Measurements from ENCODE around the gene P2RX6. TPM values are rescaled to one million over a fixed set of nuclear protein-coding genes. Genes with fewer than 3 reads are reported as not detected.

P2RX6 gene
- total RNA-seq, 1 donor from 2014 or later = 4.5 TPM

GRCh38 chr22:21010426-21011113, 4.4 kb upstream of the P2RX6 start:
- no peak for TF ChIP-seq CTCF (conservative IDR thresholded peaks at IDR 0.05)
- Mint-ChIP-seq H3K4me1 (peaks cover 25% of the 10 kb centered on the region), H3K27me3 (ENCODE audit: low read depth) (no peaks in the 10 kb centered on the region), H3K27ac (ENCODE audit: unreplicated experiment) (no peak overlapping the region), H3K9me3 (no peaks in the 10 kb centered on the region), H3K4me3 (peak overlapping the region; percentile 48), H3K36me3 (ENCODE audit: low read depth) (no peaks in the 10 kb centered on the region)
- DNase-seq (ENCODE audit: low read depth, low spot score) = no peak

GRCh38 chr22:21012446-21013407, 2.2 kb upstream of the P2RX6 start:
- Mint-ChIP-seq H3K4me3 (peak overlapping the region; percentile 90), H3K27me3 (ENCODE audit: low read depth) (no peaks in the 10 kb centered on the region), H3K9me3 (no peaks in the 10 kb centered on the region), H3K27ac (ENCODE audit: unreplicated experiment) (no peak overlapping the region), H3K4me1 (peaks cover 41% of the 10 kb centered on the region), H3K36me3 (ENCODE audit: low read depth) (no peaks in the 10 kb centered on the region)
- DNase-seq (ENCODE audit: low read depth, low spot score) = no peak
- no peak for TF ChIP-seq CTCF (conservative IDR thresholded peaks at IDR 0.05)

GRCh38 chr22:21013657-21014201, 1.2 kb upstream of the P2RX6 start:
- peak overlapping the region; percentile 90 for H3K4me3 Mint-ChIP-seq

GRCh38 chr22:21014202-21014725, 701 bp upstream of the P2RX6 start:
- Mint-ChIP-seq H3K4me3 (peak overlapping the region; percentile 90), H3K9me3 (no peaks in the 10 kb centered on the region), H3K4me1 (peaks cover 45% of the 10 kb centered on the region), H3K27ac (ENCODE audit: unreplicated experiment) (peak overlapping the region; percentile 93), H3K36me3 (ENCODE audit: low read depth) (no peaks in the 10 kb centered on the region), H3K27me3 (ENCODE audit: low read depth) (no peaks in the 10 kb centered on the region)
- DNase-seq (ENCODE audit: low read depth, low spot score) = peak; percentile 94
- TF ChIP-seq CTCF (conservative IDR thresholded peaks at IDR 0.05) = no peak

More at GRCh38 chr22:21013657-21014201, 1.2 kb upstream of the P2RX6 start:
- Mint-ChIP-seq H3K36me3 (ENCODE audit: low read depth) (no peaks in the 10 kb centered on the region), H3K27ac (ENCODE audit: unreplicated experiment) (peak overlapping the region; percentile 74), H3K4me1 (peaks cover 41% of the 10 kb centered on the region), H3K9me3 (no peaks in the 10 kb centered on the region), H3K27me3 (ENCODE audit: low read depth) (no peaks in the 10 kb centered on the region)
- DNase-seq (ENCODE audit: low read depth, low spot score) = no peak
- TF ChIP-seq CTCF (conservative IDR thresholded peaks at IDR 0.05) = no peak

GRCh38 chr22:21015466-21016006, 571 bp downstream of the P2RX6 start:
- DNase-seq (ENCODE audit: low read depth, low spot score) = no peak
- H3K36me3 Mint-ChIP-seq (ENCODE audit: low read depth) = no peaks in the 10 kb centered on the region
- no peak for TF ChIP-seq CTCF (conservative IDR thresholded peaks at IDR 0.05)
- peak overlapping the region; percentile 93 for H3K27ac Mint-ChIP-seq (ENCODE audit: unreplicated experiment)
- H3K4me3 Mint-ChIP-seq = peak overlapping the region; percentile 90
- no peaks in the 10 kb centered on the region for H3K27me3 Mint-ChIP-seq (ENCODE audit: low read depth)
- no peaks in the 10 kb centered on the region for H3K9me3 Mint-ChIP-seq
- H3K4me1 Mint-ChIP-seq = peaks cover 50% of the 10 kb centered on the region

All from neural crest cell (in vitro differentiated cells).